OCI-LY7 (cell line): ENCODE data around the gene OR2A7. TPM values are rescaled to one million over a fixed set of nuclear protein-coding genes. Genes with fewer than 3 reads are reported as not detected.
A peak's percentile ranks its signal among the peaks of the same experiment; 100 is the strongest.
"Not testable (repeated sequence)": the region's sequence is repeated elsewhere in the genome, so short reads cannot be mapped to it uniquely, and the experiment has no call there.

Experiments used
- Bru-seq: library from RNA; stranded (reverse); fragments of 400-500 nt; gene quantifications from one replicate; lab custom pipeline; 2021; lab: Mats Ljungman, UMichigan
- BruChase-seq, 2 experiments: library from RNA; stranded (reverse); fragments of 400-500 nt; gene quantifications; one replicate each; lab custom pipeline; 2021; lab: Mats Ljungman, UMichigan
- BruUV-seq: library from RNA; stranded (reverse); fragments of 400-500 nt; replicated peaks from 2 replicates; lab custom pipeline; 2021; lab: Mats Ljungman, UMichigan
- CTCF ChIA-PET: fragments of 300-600 bp; sonication (Branson Sonifier 250); formaldehyde crosslinking; loops from one replicate; lab custom pipeline; 2022; ENCODE audit warnings: antibody characterized with exemption; ENCODE audit not compliant: unreplicated experiment; lab: Charles Lee
- POLR2A ChIA-PET: fragments of 300-600 bp; sonication (Branson Sonifier 250); formaldehyde crosslinking; loops from one replicate; lab custom pipeline; 2022; ENCODE audit warnings: antibody characterized with exemption; lab: Charles Lee
- DNase-seq: peaks from one replicate; pipeline ENCODE4 v3.0.0-alpha.2; 2015; ENCODE audit warnings: low spot score
- H2AFZ ChIP-seq: fragments of 200-600 bp; sonication (generic), shearing (Covaris generic); 2 replicates; pipeline ENCODE4 v1.6.1; 2014; ENCODE audit warnings: mild to moderate bottlenecking, antibody characterized with exemption, low read length, moderate library complexity
- H3K27ac ChIP-seq: fragments of 200-600 bp; sonication (generic); 2 replicates; pipeline ENCODE4 v1.5.1; 2014; ENCODE audit warnings: mixed run types, low read depth, mild to moderate bottlenecking, moderate library complexity, low read length, inconsistent platforms; ENCODE audit not compliant: poor library complexity, severe bottlenecking
- H3K36me3 ChIP-seq: fragments of 200-600 bp; sonication (generic); 2 replicates; pipeline ENCODE4 v1.6.1; 2014; ENCODE audit warnings: mild to moderate bottlenecking, antibody characterized with exemption, low read length, moderate library complexity, mixed read lengths; ENCODE audit not compliant: insufficient read depth
- H3K4me1 ChIP-seq: fragments of 200-600 bp; sonication (generic); 2 replicates; pipeline ENCODE4 v1.5.1; 2014; ENCODE audit warnings: mild to moderate bottlenecking, low read length; ENCODE audit not compliant: insufficient read depth, poor library complexity, severe bottlenecking
- H3K4me2 ChIP-seq: fragments of 200-600 bp; sonication (generic); 2 replicates; pipeline ENCODE4 v1.6.1; 2014; ENCODE audit warnings: mild to moderate bottlenecking, low read length
- H3K4me3 ChIP-seq: fragments of 200-600 bp; sonication (generic); 2 replicates; pipeline ENCODE4 v1.5.1; 2014; ENCODE audit warnings: mild to moderate bottlenecking, low read depth, low read length; ENCODE audit not compliant: poor library complexity, severe bottlenecking
- H3K79me2 ChIP-seq: fragments of 200-600 bp; sonication (generic); 2 replicates; pipeline ENCODE4 v1.6.1; 2016; ENCODE audit warnings: low read depth, mild to moderate bottlenecking, low read length, moderate library complexity, mixed read lengths; ENCODE audit not compliant: insufficient read depth
- H3K9me2 ChIP-seq: fragments of 200-600 bp; sonication (generic); 2 replicates; pipeline ENCODE4 v1.6.1; 2016; ENCODE audit warnings: mild to moderate bottlenecking, low read length, mixed read lengths; ENCODE audit not compliant: insufficient read depth
- H3K9me3 ChIP-seq: fragments of 200-600 bp; sonication (generic); 2 replicates; pipeline ENCODE4 v1.6.1; 2014; ENCODE audit warnings: mild to moderate bottlenecking, mixed run types, low read length, mixed read lengths
- H4K20me1 ChIP-seq: fragments of 200-600 bp; sonication (generic); 2 replicates; pipeline ENCODE4 v1.6.1; 2014; ENCODE audit warnings: mild to moderate bottlenecking, antibody characterized with exemption, low read length, moderate library complexity, mixed read lengths; ENCODE audit not compliant: insufficient read depth
- intact Hi-C: fragments of 100-400 bp; cut with micrococcal nuclease; formaldehyde crosslinking; loops from one replicate; pipeline ENCODE4 v1.10.0; 2022; ENCODE audit not compliant: unreplicated experiment
- long read RNA-seq: library from polyadenylated mRNA; stranded (forward); transcript quantifications from one replicate; pipeline ENCODE4 v2.0.0, GENCODE V29; 2022
- total RNA-seq, 2 experiments: library from RNA; depleted of rRNA in 1 of 2; stranded (reverse); fragments of >200 nt in 1 of 2; shearing (Covaris generic) in 1 of 2; gene quantifications; 2 replicates each; pipeline ENCODE4 v1.2.3, GENCODE V29; 2014 to 2022

Gene OR2A7, protein sequence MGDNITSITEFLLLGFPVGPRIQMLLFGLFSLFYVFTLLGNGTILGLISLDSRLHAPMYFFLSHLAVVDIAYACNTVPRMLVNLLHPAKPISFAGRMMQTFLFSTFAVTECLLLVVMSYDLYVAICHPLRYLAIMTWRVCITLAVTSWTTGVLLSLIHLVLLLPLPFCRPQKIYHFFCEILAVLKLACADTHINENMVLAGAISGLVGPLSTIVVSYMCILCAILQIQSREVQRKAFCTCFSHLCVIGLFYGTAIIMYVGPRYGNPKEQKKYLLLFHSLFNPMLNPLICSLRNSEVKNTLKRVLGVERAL
- total RNA-seq (2014; rRNA removed; shearing (Covaris generic)) (not detected in 2 replicates), total RNA-seq (2022) (not detected in 2 replicates), Bru-seq, nascent RNA (percentile 11 among the genes with signal in this experiment), BruChase-seq, experiment 1, labeled RNA remaining after a 6-hour chase (not detected), BruChase-seq, experiment 2, labeled RNA remaining after a 2-hour chase (not detected)
- long read RNA-seq = 0 reads

DNA sequence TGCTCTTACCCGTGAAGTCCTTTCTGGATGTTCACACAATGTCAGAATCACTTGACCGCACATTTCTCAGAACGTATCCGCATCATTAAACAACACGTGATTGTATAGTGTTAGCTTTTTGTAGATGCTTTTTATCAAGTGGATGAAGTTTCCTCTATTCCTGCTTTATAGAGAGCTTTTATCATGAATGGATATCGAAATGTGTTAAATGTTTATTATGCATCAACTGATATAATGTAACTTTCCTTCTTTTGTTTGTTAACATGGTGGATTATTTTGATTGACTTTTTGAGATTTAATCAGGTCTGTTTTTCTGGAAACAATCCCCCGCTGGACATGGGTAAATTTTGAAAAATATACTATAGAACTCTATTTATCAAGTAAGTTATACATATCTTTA is at the start of gene OR2A7:
Gene OR2A7 (minus strand): TSS at position 101 of the 400 bp plus-strand sequence. CDS start 5,164 bp downstream, outside the sequence.
- H4K20me1 ChIP-seq, H3K4me3 ChIP-seq, H3K27ac ChIP-seq, intact Hi-C loops, H3K36me3 ChIP-seq, H3K9me3 ChIP-seq, BruUV-seq, POLR2A ChIA-PET, DNase-seq, H3K79me2 ChIP-seq, CTCF ChIA-PET, H2AFZ ChIP-seq, H3K4me1 ChIP-seq, H3K9me2 ChIP-seq, H3K4me2 ChIP-seq: not testable (repeated sequence)

DNA sequence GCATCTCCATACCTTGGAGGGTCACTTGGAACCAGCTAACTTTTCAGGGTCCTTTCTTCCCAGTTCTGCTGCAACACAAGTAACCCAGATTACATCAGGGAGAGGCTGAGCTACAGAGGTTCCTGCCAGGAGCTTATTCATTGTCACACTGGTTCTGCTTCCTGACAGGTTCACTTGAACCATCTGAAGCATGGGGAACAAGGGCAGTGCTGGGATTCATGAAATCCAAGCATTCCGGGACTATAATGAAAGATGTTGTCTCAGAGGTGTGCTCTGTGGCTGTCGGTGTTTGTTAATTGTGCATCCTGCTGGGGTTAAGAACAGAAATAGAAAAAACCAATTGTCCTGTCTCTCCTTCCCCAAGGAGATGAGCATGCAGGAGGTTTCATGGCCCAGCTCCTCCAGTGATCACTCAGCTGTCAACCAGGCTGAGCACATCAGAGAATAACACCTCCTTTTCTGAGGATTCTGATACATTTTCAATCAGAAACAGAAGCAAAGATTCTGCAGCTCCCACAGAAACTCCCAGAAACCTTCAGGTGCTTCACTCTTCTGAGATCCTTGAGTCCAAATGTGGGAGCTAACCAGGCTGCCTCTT is 47.4 kb upstream of the OR2A7 start, which contains the start of gene OR2A1:
Gene OR2A1 (plus strand): TSS at position 548 of the 598 bp plus-strand sequence. CDS start 5,706 bp downstream, outside the sequence.
- not testable (repeated sequence) for H4K20me1 ChIP-seq

DNA sequence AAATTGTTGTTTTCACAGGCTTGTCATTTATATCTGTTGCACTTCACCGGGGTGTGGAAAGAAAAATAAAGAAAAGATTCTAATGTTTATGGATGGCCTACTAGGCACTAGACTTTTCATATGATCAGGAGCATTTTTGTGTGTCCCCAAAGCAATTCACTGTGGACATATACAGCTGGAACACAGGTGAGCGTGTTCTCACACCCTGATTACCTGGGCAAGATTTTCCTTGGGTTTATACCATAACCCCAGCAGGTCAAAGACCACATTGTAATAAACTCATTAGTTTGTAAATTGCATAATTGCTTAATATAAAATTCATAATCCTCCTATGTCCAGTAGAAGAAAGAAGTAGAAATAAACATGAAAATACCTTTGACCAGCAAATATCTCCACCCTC is 46.6 kb upstream of the OR2A7 start:
- H3K27ac ChIP-seq, H3K79me2 ChIP-seq, H3K36me3 ChIP-seq, POLR2A ChIA-PET, H3K4me2 ChIP-seq, H3K9me3 ChIP-seq, H3K9me2 ChIP-seq, BruUV-seq, H3K4me3 ChIP-seq, H2AFZ ChIP-seq, DNase-seq, H4K20me1 ChIP-seq, H3K4me1 ChIP-seq, CTCF ChIA-PET, intact Hi-C loops: not testable (repeated sequence)

More for the DNA sequence above, 47.4 kb upstream of the OR2A7 start, which contains the start of gene OR2A1:
- DNase-seq, H3K4me3 ChIP-seq, H3K27ac ChIP-seq, H3K9me2 ChIP-seq, CTCF ChIA-PET, H3K79me2 ChIP-seq, H3K4me1 ChIP-seq, BruUV-seq, H3K4me2 ChIP-seq, POLR2A ChIA-PET, H3K9me3 ChIP-seq, intact Hi-C loops, H3K36me3 ChIP-seq, H2AFZ ChIP-seq: not testable (repeated sequence)

DNA sequence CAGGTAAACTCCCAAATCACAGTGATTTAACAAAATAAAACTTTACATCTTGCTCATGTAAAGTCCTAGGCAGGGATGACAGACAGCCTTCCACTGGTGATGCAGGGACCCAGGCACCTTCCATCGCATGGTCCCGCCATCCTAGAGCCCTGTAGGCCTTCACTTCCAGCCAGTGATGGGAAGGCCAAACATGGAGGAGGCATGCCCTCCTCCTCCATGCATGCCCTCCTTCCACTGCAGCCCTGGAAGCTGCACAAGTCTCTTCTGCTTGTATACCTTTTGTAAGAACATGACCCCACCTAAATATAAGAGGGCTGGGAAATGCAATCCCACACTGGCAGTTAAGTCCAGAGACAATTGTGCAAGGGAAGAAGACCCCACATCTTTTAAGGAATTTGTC is 45.1 kb upstream of the OR2A7 start:
- H3K36me3 ChIP-seq, H3K27ac ChIP-seq, H3K4me3 ChIP-seq, BruUV-seq, DNase-seq, H3K9me3 ChIP-seq, POLR2A ChIA-PET, H3K9me2 ChIP-seq, CTCF ChIA-PET, H2AFZ ChIP-seq, H3K4me1 ChIP-seq, H4K20me1 ChIP-seq, intact Hi-C loops, H3K79me2 ChIP-seq, H3K4me2 ChIP-seq: not testable (repeated sequence)

DNA sequence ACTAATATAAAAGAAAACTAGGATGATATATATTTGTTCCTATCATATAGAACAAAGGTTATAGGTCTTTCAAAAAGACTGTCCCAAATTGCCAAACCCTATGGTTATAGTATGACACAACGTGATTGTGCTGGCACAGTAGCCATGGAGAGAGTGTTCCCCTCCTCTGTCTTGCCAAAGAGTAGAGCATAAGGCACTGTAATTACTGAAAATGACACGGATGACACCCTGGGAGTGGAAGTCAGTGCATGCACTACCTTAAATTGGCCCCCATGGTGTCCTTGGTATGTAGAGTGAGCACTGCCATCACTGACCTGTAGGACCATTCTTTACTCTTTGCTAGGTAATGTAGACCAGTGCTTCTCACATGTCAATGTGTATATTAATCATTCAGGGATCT is 40.6 kb upstream of the OR2A7 start:
- H3K4me2 ChIP-seq, BruUV-seq, H4K20me1 ChIP-seq, H3K4me1 ChIP-seq, H3K9me3 ChIP-seq, H3K27ac ChIP-seq, H3K4me3 ChIP-seq, H3K9me2 ChIP-seq, H2AFZ ChIP-seq, POLR2A ChIA-PET, intact Hi-C loops, DNase-seq, H3K36me3 ChIP-seq, H3K79me2 ChIP-seq, CTCF ChIA-PET: not testable (repeated sequence)

DNA sequence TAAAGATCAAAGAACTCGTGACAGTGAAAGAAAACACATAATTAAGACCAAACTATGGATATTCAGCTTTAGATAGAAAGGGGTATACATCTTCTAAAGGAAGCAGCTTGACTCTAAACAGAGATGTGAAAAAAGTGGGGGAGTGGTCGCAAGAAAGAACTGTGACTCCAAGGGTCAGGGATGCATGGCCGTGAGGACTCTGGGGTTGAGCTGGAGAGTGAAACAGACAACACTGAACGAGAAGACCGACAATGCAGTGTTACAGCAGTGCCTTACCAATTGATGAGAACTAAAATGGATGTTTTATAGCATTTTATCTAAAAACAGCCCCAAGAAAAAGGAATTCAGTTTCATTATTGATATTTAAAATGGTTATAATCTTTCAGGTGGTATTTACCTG is 39.0 kb upstream of the OR2A7 start:
- CTCF ChIA-PET, H3K4me3 ChIP-seq, H3K4me2 ChIP-seq, H3K9me2 ChIP-seq, H2AFZ ChIP-seq, POLR2A ChIA-PET, H3K9me3 ChIP-seq, H3K36me3 ChIP-seq, H4K20me1 ChIP-seq, BruUV-seq, intact Hi-C loops, H3K4me1 ChIP-seq, H3K27ac ChIP-seq, DNase-seq, H3K79me2 ChIP-seq: not testable (repeated sequence)
